ENCODE results near the gene HELZ2.

DNA sequence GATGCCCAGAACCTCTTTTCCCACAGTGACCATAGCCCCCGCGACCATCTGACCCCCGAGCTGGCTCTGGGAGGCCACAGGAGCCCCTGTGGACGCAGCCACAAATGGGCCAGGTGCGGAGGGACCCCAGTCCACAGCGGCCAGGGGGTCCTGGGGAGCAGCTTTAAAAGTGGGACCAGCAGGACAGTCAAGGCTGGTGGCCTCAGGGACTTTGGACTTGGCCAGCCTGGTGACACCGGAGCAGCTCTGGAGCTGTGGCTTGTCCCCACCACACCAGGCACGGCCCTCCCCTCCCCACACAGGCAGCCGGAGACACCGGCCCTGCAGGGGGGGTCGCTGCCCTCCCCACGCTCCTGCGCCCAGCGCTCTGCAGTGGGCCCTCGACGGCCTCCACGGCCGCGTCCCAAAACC lies 16.6 kb downstream of the HELZ2 start:
- TF ChIP-seq, protein P1, sequence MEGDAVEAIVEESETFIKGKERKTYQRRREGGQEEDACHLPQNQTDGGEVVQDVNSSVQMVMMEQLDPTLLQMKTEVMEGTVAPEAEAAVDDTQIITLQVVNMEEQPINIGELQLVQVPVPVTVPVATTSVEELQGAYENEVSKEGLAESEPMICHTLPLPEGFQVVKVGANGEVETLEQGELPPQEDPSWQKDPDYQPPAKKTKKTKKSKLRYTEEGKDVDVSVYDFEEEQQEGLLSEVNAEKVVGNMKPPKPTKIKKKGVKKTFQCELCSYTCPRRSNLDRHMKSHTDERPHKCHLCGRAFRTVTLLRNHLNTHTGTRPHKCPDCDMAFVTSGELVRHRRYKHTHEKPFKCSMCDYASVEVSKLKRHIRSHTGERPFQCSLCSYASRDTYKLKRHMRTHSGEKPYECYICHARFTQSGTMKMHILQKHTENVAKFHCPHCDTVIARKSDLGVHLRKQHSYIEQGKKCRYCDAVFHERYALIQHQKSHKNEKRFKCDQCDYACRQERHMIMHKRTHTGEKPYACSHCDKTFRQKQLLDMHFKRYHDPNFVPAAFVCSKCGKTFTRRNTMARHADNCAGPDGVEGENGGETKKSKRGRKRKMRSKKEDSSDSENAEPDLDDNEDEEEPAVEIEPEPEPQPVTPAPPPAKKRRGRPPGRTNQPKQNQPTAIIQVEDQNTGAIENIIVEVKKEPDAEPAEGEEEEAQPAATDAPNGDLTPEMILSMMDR (IDR thresholded peaks at IDR 0.05) = no peak
- TF ChIP-seq POLR2AphosphoS5 (IDR thresholded peaks at IDR 0.05) = no peak
